ENCODE results near the gene DTL. TPM values are rescaled to one million over a fixed set of nuclear protein-coding genes. Genes with fewer than 3 reads are reported as not detected.

DTL gene
- total RNA-seq, 1 donor from 2014 or later: 5.1 TPM

DNA sequence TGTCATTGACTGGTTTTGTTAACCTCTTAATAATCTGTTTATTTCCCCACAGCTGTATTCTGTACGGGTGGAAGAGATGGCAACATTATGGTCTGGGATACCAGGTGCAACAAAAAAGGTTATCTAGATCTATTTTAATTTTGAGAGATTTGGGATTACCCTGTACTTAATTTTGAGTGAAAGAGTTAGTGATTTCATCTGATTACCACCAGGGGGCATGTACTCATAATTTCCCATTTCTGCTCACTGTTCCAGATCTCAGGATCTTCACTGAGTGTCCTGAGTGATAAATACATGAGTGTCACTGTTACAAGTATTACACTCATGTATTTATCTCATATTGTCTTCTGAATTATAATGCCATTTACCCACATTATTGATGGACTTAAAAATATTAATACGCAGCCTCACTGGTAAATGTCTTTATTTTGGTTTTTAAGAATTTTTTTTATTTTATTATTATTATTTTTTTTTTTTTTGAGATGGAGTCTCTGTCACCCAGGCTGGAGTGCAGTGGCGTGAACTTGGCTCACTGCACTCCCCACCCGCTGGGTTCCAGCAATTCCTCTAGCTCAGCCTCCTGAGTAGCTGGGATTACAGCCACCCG is 27.4 kb downstream of the DTL start:
- TF ChIP-seq CTCF (IDR thresholded peaks at IDR 0.05; ENCODE audit: insufficient read depth, low read length, poor library complexity, severe bottlenecking): peak; percentile 53
- DNase-seq (ENCODE audit: low read depth): peak; percentile 12
- no peaks in the 10 kb centered on the region for H3K36me3 ChIP-seq (ENCODE audit: control insufficient read depth, insufficient read depth, low read length)

GRCh38 chr1:212067787-212068186 is 32.2 kb downstream of the DTL start:
- Histone ChIP-seq H3K27me3 (ENCODE audit: control insufficient read depth, insufficient read depth, low read length) (no peaks in the 10 kb centered on the region), H3K36me3 (ENCODE audit: control insufficient read depth, insufficient read depth, low read length) (no peaks in the 10 kb centered on the region), H3K4me3 (ENCODE audit: low read depth, low read length) (no peak overlapping the region)
- no peak for DNase-seq (ENCODE audit: low read depth)
- no peak for TF ChIP-seq CTCF (IDR thresholded peaks at IDR 0.05; ENCODE audit: insufficient read depth, low read length, poor library complexity, severe bottlenecking)

More for the DNA sequence above, 27.4 kb downstream of the DTL start:
- no peaks in the 10 kb centered on the region for H3K27me3 ChIP-seq (ENCODE audit: control insufficient read depth, insufficient read depth, low read length)
- no peak overlapping the region for H3K4me3 ChIP-seq (ENCODE audit: low read depth, low read length)

DNA sequence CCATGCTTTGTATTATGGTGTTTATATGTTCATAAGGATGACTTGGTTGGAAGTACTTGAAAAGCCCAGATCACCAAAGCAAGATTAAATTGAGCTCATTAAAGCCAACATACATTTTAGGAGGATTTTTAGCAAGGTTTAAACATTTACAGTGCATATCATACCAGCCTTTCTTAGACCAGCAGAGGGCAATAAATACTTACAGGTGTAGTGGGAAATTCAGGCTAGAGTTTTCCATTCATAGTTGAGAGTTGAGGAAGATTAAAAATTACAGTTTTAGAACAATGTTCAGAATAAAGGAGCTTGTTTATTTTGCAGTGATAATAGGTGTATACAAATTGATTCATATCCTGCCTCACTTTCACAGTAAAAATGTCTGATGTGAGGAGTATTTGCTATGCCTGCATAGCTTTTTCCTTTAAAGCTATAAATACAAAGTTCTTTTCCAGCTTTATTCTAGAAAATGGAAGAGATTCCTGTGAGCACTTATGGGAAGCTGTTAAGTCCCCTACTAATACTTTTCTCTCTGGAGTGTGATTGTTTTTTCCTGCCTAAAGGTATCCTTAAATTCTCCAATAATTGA is 35.3 kb downstream of the DTL start:
- DNase-seq (ENCODE audit: low read depth): peak; percentile 10

DNA sequence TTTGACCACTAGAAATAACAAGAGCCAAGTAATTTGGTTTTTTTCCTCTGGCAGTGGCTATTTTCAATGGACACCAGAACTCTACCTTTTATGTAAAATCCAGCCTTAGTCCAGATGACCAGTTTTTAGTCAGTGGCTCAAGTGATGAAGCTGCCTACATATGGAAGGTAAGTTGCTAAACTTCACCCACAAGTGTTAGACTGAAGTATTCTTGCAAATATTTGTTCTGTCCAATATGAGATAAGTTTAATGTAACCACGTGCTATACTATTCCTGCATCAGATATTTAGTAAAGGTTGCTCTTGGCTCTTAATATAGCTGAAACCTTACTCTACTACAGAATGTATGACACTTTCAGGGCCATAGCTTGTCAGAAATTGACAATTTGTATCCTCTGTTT is 36.5 kb downstream of the DTL start:
- no peaks in the 10 kb centered on the region for H3K36me3 ChIP-seq (ENCODE audit: control insufficient read depth, insufficient read depth, low read length)
- no peak overlapping the region for H3K4me3 ChIP-seq (ENCODE audit: low read depth, low read length)
- no peaks in the 10 kb centered on the region for H3K27me3 ChIP-seq (ENCODE audit: control insufficient read depth, insufficient read depth, low read length)
- no peak for TF ChIP-seq CTCF (IDR thresholded peaks at IDR 0.05; ENCODE audit: insufficient read depth, low read length, poor library complexity, severe bottlenecking)
- no peak for DNase-seq (ENCODE audit: low read depth)

More for the DNA sequence above, 35.3 kb downstream of the DTL start:
- H3K4me3 ChIP-seq (ENCODE audit: low read depth, low read length): no peak overlapping the region
- no peaks in the 10 kb centered on the region for H3K27me3 ChIP-seq (ENCODE audit: control insufficient read depth, insufficient read depth, low read length)
- peak; percentile 71 for TF ChIP-seq CTCF (IDR thresholded peaks at IDR 0.05; ENCODE audit: insufficient read depth, low read length, poor library complexity, severe bottlenecking)
- H3K36me3 ChIP-seq (ENCODE audit: control insufficient read depth, insufficient read depth, low read length): no peaks in the 10 kb centered on the region

DNA sequence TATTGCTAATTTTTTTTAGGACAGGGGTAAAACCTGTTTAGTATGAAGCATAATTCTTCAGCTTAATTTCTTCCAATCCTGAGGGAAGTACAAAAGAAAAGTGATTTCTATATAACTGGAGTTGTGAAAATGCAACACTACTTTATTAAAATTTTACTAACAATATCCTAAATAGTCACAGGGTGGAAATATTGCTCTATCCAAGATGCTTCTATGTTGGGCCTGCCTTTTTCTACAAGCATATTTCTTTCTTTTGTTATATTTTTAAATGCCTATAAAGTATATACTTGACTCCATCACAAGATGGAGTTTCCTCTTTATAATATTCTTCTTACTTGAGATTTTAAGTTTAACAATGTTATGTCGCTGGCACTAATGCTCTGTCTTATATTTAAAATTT is 37.9 kb downstream of the DTL start:
- no peak for DNase-seq (ENCODE audit: low read depth)
- TF ChIP-seq CTCF (IDR thresholded peaks at IDR 0.05; ENCODE audit: insufficient read depth, low read length, poor library complexity, severe bottlenecking): no peak
- Histone ChIP-seq H3K36me3 (ENCODE audit: control insufficient read depth, insufficient read depth, low read length) (no peaks in the 10 kb centered on the region), H3K4me3 (ENCODE audit: low read depth, low read length) (no peak overlapping the region), H3K27me3 (ENCODE audit: control insufficient read depth, insufficient read depth, low read length) (no peaks in the 10 kb centered on the region)

GRCh38 chr1:212074313-212074712 is 38.8 kb downstream of the DTL start:
- no peaks in the 10 kb centered on the region for H3K36me3 ChIP-seq (ENCODE audit: control insufficient read depth, insufficient read depth, low read length)
- DNase-seq (ENCODE audit: low read depth): no peak
- H3K4me3 ChIP-seq (ENCODE audit: low read depth, low read length): no peak overlapping the region
- TF ChIP-seq CTCF (IDR thresholded peaks at IDR 0.05; ENCODE audit: insufficient read depth, low read length, poor library complexity, severe bottlenecking): no peak
- H3K27me3 ChIP-seq (ENCODE audit: control insufficient read depth, insufficient read depth, low read length): no peaks in the 10 kb centered on the region

All from kidney epithelial cell (primary cell).